SK-N-SH treated with all-trans-retinoic acid at 6 μM for 48 hours (cell line): ENCODE measurements around the gene CA5A.
"Not testable (repeated sequence)": the region's sequence is repeated elsewhere in the genome, so short reads cannot be mapped to it uniquely, and the experiment has no call there.

Experiments used
- ATAC-seq: fragments of 200-7000 bp; cut with Tn5 transposase; 3 replicates; pipeline ENCODE4 v1.9.1; 2020; ENCODE audit warnings: mild to moderate bottlenecking, moderate library complexity
- ARNTL ChIP-seq: fragments of 450-650 bp; formaldehyde crosslinking; IDR thresholded peaks from 2 replicates; pipeline ENCODE4 v1.5.0; 2020; ENCODE audit warnings: low read depth, mild to moderate bottlenecking, moderate library complexity, borderline replicate concordance
- BACH2 ChIP-seq: fragments of 250-450 bp; sonication (Bioruptor Pico); IDR thresholded peaks from 2 replicates; pipeline ENCODE4 v1.9.0; 2021; ENCODE audit warnings: mild to moderate bottlenecking, borderline replicate concordance
- OSR1 ChIP-seq: fragments of 250-450 bp; sonication (Bioruptor Pico); IDR thresholded peaks from 2 replicates; pipeline ENCODE4 v1.8.0; 2022; ENCODE audit warnings: moderate library complexity, mild to moderate bottlenecking, inconsistent platforms
- POU6F1 ChIP-seq: fragments of 250-450 bp; sonication (Bioruptor Pico); IDR thresholded peaks from 2 replicates; pipeline ENCODE4 v1.8.0; 2021; ENCODE audit warnings: low read depth, mild to moderate bottlenecking, moderate library complexity, borderline replicate concordance
- PPARA ChIP-seq: fragments of 250-450 bp; sonication (Bioruptor Pico); IDR thresholded peaks from 2 replicates; pipeline ENCODE4 v1.5.0; 2020; ENCODE audit warnings: mild to moderate bottlenecking, borderline replicate concordance
- RARB ChIP-seq: fragments of 250-450 bp; sonication (Bioruptor Pico); IDR thresholded peaks from 2 replicates; pipeline ENCODE4 v1.8.0; 2021; ENCODE audit warnings: mild to moderate bottlenecking, moderate library complexity
- SNAI2 ChIP-seq: fragments of 250-450 bp; sonication (Bioruptor Pico); IDR thresholded peaks from 2 replicates; pipeline ENCODE4 v1.5.0; 2020; ENCODE audit warnings: mild to moderate bottlenecking, moderate library complexity
- TCF4 ChIP-seq: fragments of 250-450 bp; sonication (Bioruptor Pico); IDR thresholded peaks from 2 replicates; pipeline ENCODE4 v1.8.0; 2021; ENCODE audit warnings: mild to moderate bottlenecking, moderate library complexity, borderline replicate concordance
- TOX ChIP-seq: fragments of 250-450 bp; sonication (Bioruptor Pico); IDR thresholded peaks from 2 replicates; pipeline ENCODE4 v1.8.0; 2021; ENCODE audit warnings: mild to moderate bottlenecking, moderate library complexity, borderline replicate concordance
- TSHZ2 ChIP-seq: fragments of 250-450 bp; sonication (Bioruptor Pico); IDR thresholded peaks from 2 replicates; pipeline ENCODE4 v1.5.0; 2020; ENCODE audit warnings: mild to moderate bottlenecking, moderate library complexity
- ZC3H10 ChIP-seq: fragments of 250-450 bp; sonication (Bioruptor Pico); IDR thresholded peaks from 2 replicates; pipeline ENCODE4 v1.5.1; 2021; ENCODE audit warnings: mild to moderate bottlenecking, moderate library complexity
- ZFP3 ChIP-seq: fragments of 250-450 bp; sonication (Bioruptor Pico); IDR thresholded peaks from 2 replicates; pipeline ENCODE4 v1.5.0; 2020; ENCODE audit warnings: mild to moderate bottlenecking, moderate library complexity
- ZFP30 ChIP-seq: fragments of 450-650 bp; formaldehyde crosslinking; IDR thresholded peaks from 2 replicates; pipeline ENCODE4 v1.5.0; 2022; ENCODE audit warnings: mild to moderate bottlenecking, moderate library complexity
- ZNF565 ChIP-seq: fragments of 450-650 bp; formaldehyde crosslinking; conservative IDR thresholded peaks from 2 replicates; pipeline ENCODE4 v1.5.0; 2020; ENCODE audit warnings: low read depth, mild to moderate bottlenecking, moderate library complexity
- ZNF8 ChIP-seq: fragments of 450-650 bp; formaldehyde crosslinking; IDR thresholded peaks from 2 replicates; pipeline ENCODE4 v1.5.0; 2020; ENCODE audit warnings: mild to moderate bottlenecking, moderate library complexity
- TF ChIP-seq, protein P1 (sequence below): fragments of 250-450 bp; sonication (Bioruptor Pico); IDR thresholded peaks from 2 replicates; pipeline ENCODE4 v1.8.0; 2020; ENCODE audit warnings: mild to moderate bottlenecking, moderate library complexity, borderline replicate concordance
- TF ChIP-seq, protein P2 (sequence below): fragments of 250-450 bp; sonication (Bioruptor Pico); IDR thresholded peaks from 2 replicates; pipeline ENCODE4 v1.5.1; 2021; ENCODE audit warnings: mild to moderate bottlenecking, moderate library complexity

CA5A gene

DNA sequence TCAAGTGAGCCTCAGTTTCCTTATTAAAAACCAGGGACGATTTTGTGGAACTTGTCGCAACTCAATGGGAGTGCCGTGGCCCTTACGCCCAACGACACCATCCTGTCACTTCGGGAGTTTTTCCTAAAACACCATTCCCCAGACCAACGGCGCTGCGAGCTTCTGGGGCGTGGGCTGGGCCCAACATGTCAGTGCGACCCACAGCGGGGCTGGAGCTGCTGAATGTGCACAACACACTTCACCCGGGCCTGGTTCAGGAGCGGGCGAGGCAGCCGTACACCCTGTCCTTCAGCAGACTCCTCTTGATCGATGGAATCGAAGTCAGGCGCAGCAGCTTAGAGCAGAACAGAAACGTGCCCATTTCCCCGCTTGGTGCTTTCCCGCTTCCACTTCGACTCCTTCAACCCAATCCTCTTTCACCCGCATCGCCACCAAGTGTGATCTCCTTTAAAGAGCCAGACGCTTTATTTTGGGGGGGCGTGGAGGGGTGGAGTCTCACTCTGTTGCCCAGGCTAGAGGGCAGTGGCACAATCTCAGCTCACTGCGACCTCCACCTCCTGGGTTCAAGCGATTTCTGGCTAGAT is 53.8 kb downstream of the CA5A start:
- TF ChIP-seq ZNF565 (CRISPR knock-in tag), result no peak
- TF ChIP-seq, protein P1, sequence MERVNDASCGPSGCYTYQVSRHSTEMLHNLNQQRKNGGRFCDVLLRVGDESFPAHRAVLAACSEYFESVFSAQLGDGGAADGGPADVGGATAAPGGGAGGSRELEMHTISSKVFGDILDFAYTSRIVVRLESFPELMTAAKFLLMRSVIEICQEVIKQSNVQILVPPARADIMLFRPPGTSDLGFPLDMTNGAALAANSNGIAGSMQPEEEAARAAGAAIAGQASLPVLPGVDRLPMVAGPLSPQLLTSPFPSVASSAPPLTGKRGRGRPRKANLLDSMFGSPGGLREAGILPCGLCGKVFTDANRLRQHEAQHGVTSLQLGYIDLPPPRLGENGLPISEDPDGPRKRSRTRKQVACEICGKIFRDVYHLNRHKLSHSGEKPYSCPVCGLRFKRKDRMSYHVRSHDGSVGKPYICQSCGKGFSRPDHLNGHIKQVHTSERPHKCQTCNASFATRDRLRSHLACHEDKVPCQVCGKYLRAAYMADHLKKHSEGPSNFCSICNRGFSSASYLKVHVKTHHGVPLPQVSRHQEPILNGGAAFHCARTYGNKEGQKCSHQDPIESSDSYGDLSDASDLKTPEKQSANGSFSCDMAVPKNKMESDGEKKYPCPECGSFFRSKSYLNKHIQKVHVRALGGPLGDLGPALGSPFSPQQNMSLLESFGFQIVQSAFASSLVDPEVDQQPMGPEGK (CRISPR knock-in tag), result no peak
- no peak for TF ChIP-seq TOX (CRISPR knock-in tag)
- TF ChIP-seq, protein P2, sequence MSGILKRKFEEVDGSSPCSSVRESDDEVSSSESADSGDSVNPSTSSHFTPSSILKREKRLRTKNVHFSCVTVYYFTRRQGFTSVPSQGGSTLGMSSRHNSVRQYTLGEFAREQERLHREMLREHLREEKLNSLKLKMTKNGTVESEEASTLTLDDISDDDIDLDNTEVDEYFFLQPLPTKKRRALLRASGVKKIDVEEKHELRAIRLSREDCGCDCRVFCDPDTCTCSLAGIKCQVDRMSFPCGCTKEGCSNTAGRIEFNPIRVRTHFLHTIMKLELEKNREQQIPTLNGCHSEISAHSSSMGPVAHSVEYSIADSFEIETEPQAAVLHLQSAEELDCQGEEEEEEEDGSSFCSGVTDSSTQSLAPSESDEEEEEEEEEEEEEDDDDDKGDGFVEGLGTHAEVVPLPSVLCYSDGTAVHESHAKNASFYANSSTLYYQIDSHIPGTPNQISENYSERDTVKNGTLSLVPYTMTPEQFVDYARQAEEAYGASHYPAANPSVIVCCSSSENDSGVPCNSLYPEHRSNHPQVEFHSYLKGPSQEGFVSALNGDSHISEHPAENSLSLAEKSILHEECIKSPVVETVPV (CRISPR knock-in tag), result no peak
- no peak for TF ChIP-seq BACH2 (CRISPR knock-in tag)
- TF ChIP-seq TCF4, result no peak
- no peak for TF ChIP-seq ZC3H10 (CRISPR knock-in tag)
- TF ChIP-seq POU6F1 (CRISPR knock-in tag), result no peak
- no peak for TF ChIP-seq OSR1
- no peak for TF ChIP-seq RARB
- no peak for TF ChIP-seq ZNF8 (CRISPR knock-in tag)
- no peak for TF ChIP-seq SNAI2
- no peak for TF ChIP-seq ARNTL
- TF ChIP-seq, all 23 proteins: peak for 0
- no peak for ATAC-seq

GRCh38 chr16:87881324-87882200 is 54.8 kb downstream of the CA5A start:
- TF ChIP-seq, protein P1 (CRISPR knock-in tag), result no peak
- no peak for ATAC-seq

DNA sequence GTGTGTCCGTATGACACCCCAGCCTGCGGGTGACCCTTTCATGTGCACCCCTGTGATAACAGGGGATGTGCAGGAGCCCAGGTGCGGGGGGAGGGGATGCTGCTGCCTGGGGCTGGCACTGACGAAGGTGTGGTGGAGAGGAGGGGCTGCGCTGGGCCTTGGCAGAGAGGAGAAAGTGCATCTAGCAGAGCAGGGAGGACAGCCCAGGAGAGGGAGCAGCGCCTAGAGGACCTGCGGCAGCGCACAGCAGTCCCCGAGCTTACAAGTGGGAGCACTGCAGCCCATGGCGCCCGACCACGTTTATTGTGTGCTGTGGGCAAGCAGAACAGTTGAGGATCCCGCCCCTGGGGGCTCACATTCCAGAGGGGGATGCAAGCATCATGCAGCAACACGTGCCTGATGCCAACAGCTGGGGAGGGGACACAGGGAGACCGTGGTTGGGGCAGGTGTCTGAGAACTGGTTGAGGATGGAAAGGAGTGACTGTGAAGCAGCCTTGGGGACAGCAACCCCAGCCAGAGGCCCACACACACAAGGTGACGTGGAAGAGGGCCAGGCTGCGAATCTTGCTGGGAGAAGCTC is 56.1 kb downstream of the CA5A start:
- TF ChIP-seq ZNF8 (CRISPR knock-in tag) (no peak), ZFP30 (CRISPR knock-in tag) (no peak)
- no peak for ATAC-seq

- not testable (repeated sequence) for ATAC-seq
These were observed 56.8 kb downstream of the CA5A start for GRCh38 chr16:87879411-87880013.

DNA sequence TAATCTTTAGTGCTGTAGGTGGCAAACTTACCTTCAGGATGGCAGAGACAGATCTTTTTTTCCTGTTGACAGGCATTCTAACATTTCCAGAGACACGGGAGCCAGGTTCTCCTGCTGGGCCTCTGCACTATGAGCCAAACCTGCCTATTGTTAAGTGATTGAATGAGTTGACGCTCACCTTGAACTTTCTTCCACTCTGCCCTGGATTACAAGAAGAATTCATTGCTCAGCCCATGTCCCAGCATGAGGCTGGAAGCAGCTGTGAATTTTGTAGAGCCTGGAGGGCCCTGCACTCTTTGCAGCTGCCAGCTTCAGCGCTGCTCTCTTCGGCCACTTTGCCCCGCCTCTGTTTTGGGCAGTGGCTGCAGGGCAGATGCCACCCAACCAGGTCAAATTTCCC is 57.6 kb downstream of the CA5A start:
- no peak for ATAC-seq
- TF ChIP-seq, protein P2 (CRISPR knock-in tag), result no peak
- TF ChIP-seq POU6F1 (CRISPR knock-in tag) (no peak), ZNF565 (CRISPR knock-in tag) (no peak), TSHZ2 (CRISPR knock-in tag) (no peak), TOX (CRISPR knock-in tag) (no peak), PPARA (CRISPR knock-in tag) (no peak), ZNF8 (CRISPR knock-in tag) (no peak), ZFP3 (no peak), SNAI2 (no peak)
